Measurements from ENCODE around the gene ELL.
A peak's percentile ranks its signal among the peaks of the same experiment; 100 is the strongest.

Gene ELL

GRCh38 chr19:18393836-18394235 lies 128.0 kb downstream of the ELL start:
- Histone ChIP-seq H3K4me3 (ENCODE audit: low read length) (peak overlapping the region; percentile 32), H3F3A (ENCODE audit: control insufficient read depth, insufficient read depth) (no peaks in the 10 kb centered on the region), H3K4me1 (ENCODE audit: control insufficient read depth, low read length) (peaks cover 46% of the 10 kb centered on the region), H3K9me3 (ENCODE audit: control insufficient read depth, insufficient read depth, low read length) (no peaks in the 10 kb centered on the region), H3K27ac (ENCODE audit: low read depth, low read length) (no peak overlapping the region), H3K9me2 (replicated peaks; ENCODE audit: control insufficient read depth, low read length) (no peaks in the 10 kb centered on the region), H3K4me2 (ENCODE audit: low read length) (peak overlapping the region; percentile 51), H4K20me1 (ENCODE audit: control insufficient read depth, insufficient read depth, low read depth, low read length) (no peaks in the 10 kb centered on the region), H3K79me2 (ENCODE audit: control insufficient read depth, low read length) (no peaks in the 10 kb centered on the region), H3K27me3 (ENCODE audit: control insufficient read depth, low read length) (peaks cover 19% of the 10 kb centered on the region), H3K36me3 (ENCODE audit: control insufficient read depth, low read length) (no peaks in the 10 kb centered on the region)
- TF ChIP-seq, protein P1, sequence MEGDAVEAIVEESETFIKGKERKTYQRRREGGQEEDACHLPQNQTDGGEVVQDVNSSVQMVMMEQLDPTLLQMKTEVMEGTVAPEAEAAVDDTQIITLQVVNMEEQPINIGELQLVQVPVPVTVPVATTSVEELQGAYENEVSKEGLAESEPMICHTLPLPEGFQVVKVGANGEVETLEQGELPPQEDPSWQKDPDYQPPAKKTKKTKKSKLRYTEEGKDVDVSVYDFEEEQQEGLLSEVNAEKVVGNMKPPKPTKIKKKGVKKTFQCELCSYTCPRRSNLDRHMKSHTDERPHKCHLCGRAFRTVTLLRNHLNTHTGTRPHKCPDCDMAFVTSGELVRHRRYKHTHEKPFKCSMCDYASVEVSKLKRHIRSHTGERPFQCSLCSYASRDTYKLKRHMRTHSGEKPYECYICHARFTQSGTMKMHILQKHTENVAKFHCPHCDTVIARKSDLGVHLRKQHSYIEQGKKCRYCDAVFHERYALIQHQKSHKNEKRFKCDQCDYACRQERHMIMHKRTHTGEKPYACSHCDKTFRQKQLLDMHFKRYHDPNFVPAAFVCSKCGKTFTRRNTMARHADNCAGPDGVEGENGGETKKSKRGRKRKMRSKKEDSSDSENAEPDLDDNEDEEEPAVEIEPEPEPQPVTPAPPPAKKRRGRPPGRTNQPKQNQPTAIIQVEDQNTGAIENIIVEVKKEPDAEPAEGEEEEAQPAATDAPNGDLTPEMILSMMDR (IDR thresholded peaks at IDR 0.05; ENCODE audit: low read depth, low read length, poor library complexity, severe bottlenecking), result no peak
- TF ChIP-seq EZH2phosphoT487 (IDR thresholded peaks at IDR 0.05; ENCODE audit: borderline replicate concordance, low read length), result no peak

- Histone ChIP-seq H3K36me3 (ENCODE audit: control insufficient read depth, low read length) (no peaks in the 10 kb centered on the region), H3F3A (ENCODE audit: control insufficient read depth, insufficient read depth) (no peaks in the 10 kb centered on the region), H4K20me1 (ENCODE audit: control insufficient read depth, insufficient read depth, low read depth, low read length) (no peaks in the 10 kb centered on the region), H3K4me3 (ENCODE audit: low read length) (no peak overlapping the region), H3K9me2 (replicated peaks; ENCODE audit: control insufficient read depth, low read length) (no peaks in the 10 kb centered on the region), H3K79me2 (ENCODE audit: control insufficient read depth, low read length) (no peaks in the 10 kb centered on the region), H3K27me3 (ENCODE audit: control insufficient read depth, low read length) (peaks cover 23% of the 10 kb centered on the region), H3K9me3 (ENCODE audit: control insufficient read depth, insufficient read depth, low read length) (no peaks in the 10 kb centered on the region), H3K4me1 (ENCODE audit: control insufficient read depth, low read length) (peaks cover 54% of the 10 kb centered on the region), H3K4me2 (ENCODE audit: low read length) (peak overlapping the region; percentile 29), H3K27ac (ENCODE audit: low read depth, low read length) (no peak overlapping the region)
- TF ChIP-seq, protein P1 (IDR thresholded peaks at IDR 0.05; ENCODE audit: low read depth, low read length, poor library complexity, severe bottlenecking), result no peak
- no peak for TF ChIP-seq EZH2phosphoT487 (IDR thresholded peaks at IDR 0.05; ENCODE audit: borderline replicate concordance, low read length)
Observed at GRCh38 chr19:18392926-18393325, 128.9 kb downstream of the ELL start.
